Testis (tissue), 2 donors: ENCODE results near the gene CHN2.

ENCODE experiments used
- CTCF ChIP-seq, 3 experiments: fragments of 450-650 bp in 2 of 3; fragments of 200-600 bp in 1 of 3; sonication (generic) in 1 of 3; IDR thresholded peaks; one replicate each; pipeline ENCODE4 v1.5.1; 2016 to 2019; ENCODE audit warnings: antibody characterized with exemption in 3 of 3, mild to moderate bottlenecking in 2 of 3, moderate library complexity in 1 of 3
- POLR2A ChIP-seq: fragments of 450-650 bp; IDR thresholded peaks from one replicate; pipeline ENCODE4 v1.6.1; 2017; ENCODE audit warnings: antibody characterized with exemption, mild to moderate bottlenecking, moderate library complexity

- no peak for TF ChIP-seq CTCF (IDR thresholded peaks at IDR 0.05)
- no peak for TF ChIP-seq POLR2A
Observed at GRCh38 chr7:29290829-29291228, 96.3 kb downstream of the CHN2 start.
